Dedifferentiated amniotic fluid mesenchymal stem cell (primary cell): ENCODE data around the gene WDR45B.

Experiments
- DNase-seq: peaks from one replicate; pipeline ENCODE4 v3.0.0-alpha.2; 2016; ENCODE audit errors: extremely low spot score

WDR45B gene

DNA sequence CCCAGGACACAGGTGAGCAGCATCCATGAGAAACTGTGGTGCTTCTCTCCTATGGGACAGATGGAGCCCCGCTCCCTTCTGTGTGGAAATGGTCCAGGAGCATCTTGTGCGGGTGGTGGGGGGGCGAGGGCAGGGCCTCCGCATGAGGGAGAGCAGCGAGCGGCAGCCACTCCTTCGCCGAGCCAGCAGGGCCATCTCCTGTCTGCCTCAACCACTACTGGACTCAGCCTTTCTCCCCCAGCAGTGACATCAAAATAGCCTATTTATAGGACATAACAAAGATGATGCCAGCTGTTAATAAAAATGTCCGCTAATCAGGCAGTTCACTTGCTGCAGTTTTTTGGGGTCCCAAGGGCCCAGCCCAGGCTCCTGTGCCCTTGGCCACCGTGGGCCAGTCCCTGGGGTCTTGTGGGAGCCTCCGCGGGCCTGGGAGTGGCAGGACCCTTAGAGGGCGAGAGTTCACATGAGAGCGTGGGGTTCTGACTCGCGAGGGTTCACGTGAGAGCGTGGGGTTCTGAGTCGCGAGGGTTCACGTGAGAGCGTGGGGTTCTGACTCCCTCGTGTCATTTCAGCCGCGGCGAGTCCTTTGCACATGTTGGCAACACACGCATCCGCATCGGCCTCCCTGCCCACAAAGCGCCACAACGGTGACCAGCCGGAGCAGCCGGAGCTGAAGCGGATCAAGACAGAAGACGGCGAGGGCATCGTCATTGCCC lies 47.4 kb downstream of the WDR45B start:
- DNase-seq, result no peak

DNA sequence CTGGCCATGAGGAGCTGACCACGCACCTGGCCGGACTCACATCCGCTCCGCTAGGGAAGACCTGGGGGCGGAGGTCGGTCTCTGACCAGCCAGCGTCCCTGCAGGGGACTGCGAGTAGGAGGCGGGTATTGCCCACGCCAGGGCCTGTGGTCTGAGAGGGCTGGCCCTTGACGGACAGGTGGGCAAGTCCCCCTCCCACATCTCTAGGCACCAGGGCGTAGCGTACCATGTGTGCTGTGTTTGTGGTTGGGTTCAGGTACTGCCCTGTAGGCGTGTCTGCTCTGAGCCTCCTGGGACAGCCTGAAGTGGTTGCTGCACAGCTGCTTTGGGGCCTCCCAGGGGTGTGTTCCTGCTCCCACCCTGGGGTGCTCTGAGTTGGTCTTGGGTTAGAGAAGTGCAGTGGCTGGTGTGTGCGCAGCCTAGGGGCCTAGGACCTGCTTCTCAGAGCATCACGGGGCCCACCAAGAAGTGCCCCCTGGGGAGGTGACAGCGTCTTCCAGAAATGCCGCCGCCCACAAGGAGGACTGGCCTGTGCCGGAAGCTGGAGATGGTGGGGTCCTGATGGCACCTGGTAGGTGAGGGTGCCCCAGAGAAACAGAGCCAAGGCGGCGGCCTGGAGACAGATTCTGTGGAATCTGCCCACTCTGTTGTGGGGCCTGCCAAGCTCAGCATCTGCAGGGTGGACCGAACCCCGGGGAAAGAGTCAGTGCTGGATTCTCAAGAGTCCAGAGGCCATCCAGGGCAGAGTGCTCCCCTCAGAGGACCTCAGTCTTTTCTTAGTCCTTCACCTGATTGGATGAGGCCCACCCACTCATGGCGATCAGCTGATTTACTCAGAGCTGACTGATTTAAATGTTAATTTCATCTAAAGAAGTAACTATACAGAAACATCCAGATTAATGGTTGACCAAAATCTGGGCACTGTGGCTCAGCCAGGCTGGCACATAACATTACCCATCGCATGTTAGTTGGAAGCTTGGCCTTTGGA lies 48.3 kb downstream of the WDR45B start:
- no peak for DNase-seq

GRCh38 chr17:82598256-82599119 lies 49.8 kb downstream of the WDR45B start:
- DNase-seq, result no peak

- DNase-seq, result no peak
These were observed 51.2 kb downstream of the WDR45B start for GRCh38 chr17:82596837-82597672.

DNA sequence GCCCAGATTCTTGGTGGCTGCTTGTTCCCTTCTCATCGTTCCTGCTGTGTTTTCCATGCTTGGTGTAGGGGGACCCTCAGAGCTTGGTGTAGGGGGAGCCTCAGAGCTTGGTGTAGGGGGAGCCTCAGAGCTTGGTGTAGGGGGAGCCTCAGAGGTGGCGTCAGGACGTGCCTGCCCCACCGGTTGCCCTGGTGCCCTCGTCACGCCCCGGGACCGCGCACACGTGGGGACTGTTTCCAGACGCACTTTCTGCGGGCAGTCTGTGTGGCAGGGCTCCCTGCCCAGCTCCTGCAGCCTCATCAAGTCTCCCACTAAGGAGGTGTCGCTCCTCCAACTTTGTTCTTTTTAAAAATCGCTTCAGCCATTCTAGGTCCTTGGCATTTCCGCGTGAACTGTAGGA lies 51.9 kb downstream of the WDR45B start:
- DNase-seq, result no peak

DNA sequence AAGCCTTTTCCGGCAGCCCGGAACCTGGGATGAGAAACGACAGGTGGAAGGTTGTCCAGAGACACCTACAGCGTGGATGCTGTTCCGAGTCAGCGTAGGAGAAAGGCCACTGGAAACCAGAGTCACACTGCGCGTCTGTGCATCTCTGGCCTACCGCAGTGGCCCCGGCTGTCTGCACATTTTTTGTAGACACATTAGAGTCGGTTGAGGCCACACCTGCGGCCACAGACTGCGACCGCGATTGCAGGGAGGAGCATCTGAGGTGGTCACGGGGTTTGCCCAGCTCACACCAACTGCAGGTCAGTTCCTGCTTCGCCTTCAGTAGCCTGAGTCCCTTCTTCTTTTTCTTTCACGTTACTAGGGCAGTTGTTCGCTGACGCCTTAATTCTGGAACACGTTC lies 52.4 kb downstream of the WDR45B start:
- no peak for DNase-seq

DNA sequence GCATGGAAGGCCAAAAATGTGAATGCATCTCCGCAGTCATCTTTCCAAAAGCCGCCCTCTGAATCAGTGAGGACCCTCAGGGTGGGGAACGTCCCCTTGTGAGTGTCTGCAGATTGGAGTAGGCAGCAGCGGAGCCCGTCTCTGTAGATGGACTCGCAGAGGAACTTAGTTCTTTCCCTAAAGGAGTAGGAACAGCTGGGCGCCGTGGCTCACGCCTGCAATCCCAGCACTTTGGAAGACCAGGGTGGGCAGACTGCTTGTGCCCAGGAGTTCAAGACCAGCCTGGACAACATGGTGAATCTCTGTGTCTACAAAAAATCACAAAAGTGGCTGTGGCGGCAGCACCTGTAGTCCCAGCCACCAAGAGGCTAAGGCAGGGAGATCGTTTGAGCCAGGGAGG lies 53.7 kb downstream of the WDR45B start:
- DNase-seq, result no peak

- DNase-seq, result no peak
These were observed 54.6 kb downstream of the WDR45B start for GRCh38 chr17:82593590-82594087.

- DNase-seq, result peak; percentile 48
These were observed 55.3 kb downstream of the WDR45B start for GRCh38 chr17:82592767-82593589.

GRCh38 chr17:82592289-82592766 lies 55.9 kb downstream of the WDR45B start:
- no peak for DNase-seq

GRCh38 chr17:82590881-82591539 lies 57.2 kb downstream of the WDR45B start:
- no peak for DNase-seq

- no peak for DNase-seq
These were observed 58.0 kb downstream of the WDR45B start for GRCh38 chr17:82590216-82590615.

DNA sequence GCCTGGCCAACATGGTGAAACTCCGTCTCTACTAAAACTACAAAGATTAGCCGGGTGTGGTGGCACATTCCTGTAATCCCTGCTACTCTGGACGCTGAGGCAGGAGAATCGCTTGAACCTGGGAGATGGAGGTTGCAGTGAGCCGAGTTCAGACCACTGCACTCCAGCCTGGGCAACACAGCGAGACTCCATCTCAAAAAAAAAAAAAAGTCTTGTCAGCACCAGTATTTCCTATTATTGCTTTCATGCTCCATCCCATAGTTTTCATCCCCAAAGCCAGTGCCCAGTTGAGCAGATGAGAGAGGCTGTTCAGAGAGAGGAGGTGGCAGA lies 58.4 kb downstream of the WDR45B start:
- DNase-seq, result no peak

DNA sequence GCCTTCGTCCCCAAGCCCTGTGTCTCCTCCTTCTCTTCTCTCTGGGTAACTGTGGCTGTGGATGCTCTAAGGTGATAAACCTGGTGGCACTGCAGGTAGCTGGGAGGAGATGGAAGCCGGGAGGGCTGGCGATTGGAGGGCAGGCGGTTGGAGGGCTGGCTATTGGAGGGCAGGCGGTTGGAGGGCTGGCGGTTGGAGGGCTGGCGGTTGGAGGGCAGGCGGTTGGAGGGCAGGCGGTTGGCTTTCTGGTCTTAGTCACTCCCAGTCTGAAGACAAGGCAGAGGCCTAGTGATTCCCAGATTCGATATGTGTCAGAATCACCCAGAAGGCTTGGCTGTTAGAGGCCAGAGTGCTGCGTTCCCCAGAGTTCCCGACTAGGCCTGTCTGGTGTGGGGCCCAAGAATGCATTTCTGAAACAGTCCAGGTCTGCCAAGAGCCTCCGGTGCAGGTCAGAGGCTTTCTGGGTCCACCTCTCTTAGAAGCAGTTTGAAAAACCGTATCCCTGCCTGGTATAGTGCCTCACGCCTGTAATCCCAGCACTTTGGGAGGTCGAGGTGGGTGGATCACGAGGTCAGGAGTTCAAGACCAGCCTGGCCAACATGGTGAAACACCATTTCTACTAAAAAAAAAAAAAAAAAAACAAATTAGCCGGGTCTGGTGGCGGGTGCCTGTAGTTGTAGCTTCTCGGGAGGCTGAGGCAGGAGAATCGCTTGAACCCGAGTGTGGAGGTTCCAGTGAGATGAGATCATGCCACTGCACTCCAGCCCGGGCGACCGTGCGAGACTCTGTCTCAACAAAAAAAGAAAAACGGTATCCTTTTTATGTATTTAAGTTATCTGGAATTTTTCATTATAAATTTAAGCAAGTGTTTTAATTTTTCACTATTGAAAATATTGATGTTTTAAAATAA lies 59.7 kb downstream of the WDR45B start:
- no peak for DNase-seq

DNA sequence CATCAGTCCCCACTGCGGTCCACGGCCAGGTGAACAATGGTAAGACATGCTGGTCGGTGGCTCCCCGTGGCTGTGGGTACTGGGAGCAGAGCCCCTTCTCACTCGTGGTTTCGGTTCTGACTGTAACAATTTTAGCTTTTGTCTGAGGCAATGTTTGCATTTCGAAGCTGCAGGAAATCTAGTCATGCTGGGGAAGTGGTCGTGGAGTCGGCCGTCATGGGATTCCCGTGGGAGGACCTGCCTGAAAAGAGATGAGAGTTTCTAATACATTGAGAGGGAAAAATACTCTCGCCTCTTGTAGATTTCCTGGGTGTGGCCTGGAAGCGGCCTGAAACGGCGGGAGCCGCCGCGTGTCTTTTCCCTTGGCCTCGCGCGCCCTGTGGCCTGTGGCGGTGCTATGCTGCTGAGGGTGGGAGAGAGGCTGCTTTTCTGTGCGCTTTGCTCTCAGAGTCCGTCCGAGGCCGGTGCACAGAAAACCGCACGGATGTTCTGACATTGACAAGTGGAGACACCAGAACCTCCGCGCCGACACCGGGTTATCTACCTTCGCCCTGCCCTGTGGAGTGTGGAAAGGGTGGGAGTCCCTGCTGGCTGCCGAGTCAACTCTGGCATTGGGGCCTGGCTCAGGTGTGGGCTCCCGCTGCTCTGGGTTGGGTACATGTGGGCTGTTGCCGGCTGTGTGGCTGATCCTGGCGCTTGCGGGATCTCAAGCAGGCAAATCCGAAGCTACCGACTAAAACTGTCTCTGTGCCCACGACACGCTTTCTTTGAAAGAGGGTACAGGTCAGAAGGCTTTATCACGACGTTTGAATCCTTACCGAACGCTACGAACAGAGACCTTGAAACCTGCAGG lies 60.8 kb downstream of the WDR45B start:
- DNase-seq, result no peak

DNA sequence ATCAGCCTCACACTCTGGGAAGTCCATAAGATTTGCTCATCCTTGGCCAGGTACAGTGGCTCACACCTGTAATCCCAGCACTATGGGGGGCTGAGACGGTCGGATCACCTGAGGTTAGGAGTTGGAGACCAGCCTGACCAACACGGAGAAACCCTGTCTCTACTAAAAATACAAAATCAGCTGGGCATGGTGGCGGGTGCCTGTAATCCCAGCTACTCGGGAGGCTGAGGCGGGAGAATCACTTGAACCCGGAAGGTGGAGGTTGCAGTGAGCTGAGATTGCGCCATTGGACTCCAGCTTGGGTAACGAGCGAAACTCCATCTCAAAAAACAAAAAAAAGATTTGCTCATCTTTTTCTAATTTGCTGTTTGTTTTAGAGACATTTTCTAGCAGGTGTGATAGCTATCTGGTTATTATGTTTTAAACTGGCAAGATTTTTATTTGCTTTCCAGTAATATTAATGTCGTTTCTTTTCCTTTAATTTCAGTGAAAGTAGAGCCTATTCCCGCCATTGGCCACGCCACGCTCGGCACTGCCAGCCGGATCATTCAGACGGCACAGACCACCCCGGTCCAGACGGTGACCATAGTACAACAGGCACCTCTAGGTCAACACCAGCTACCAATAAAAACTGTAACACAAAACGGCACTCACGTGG lies 61.5 kb downstream of the WDR45B start:
- no peak for DNase-seq
